OCI-LY7 (cell line): ENCODE data around the gene PARN. TPM values are rescaled to one million over a fixed set of nuclear protein-coding genes. Genes with fewer than 3 reads are reported as not detected.

Source experiments
- BruUV-seq: library from RNA; stranded (reverse); fragments of 400-500 nt; replicated peaks from 2 replicates; lab custom pipeline; 2021; lab: Mats Ljungman, UMichigan
- CTCF ChIA-PET: fragments of 300-600 bp; sonication (Branson Sonifier 250); formaldehyde crosslinking; loops from one replicate; lab custom pipeline; 2022; ENCODE audit warnings: antibody characterized with exemption; ENCODE audit not compliant: unreplicated experiment; lab: Charles Lee
- POLR2A ChIA-PET: fragments of 300-600 bp; sonication (Branson Sonifier 250); formaldehyde crosslinking; loops from one replicate; lab custom pipeline; 2022; ENCODE audit warnings: antibody characterized with exemption; lab: Charles Lee
- DNase-seq: peaks from one replicate; pipeline ENCODE4 v3.0.0-alpha.2; 2015; ENCODE audit warnings: low spot score
- H2AFZ ChIP-seq: fragments of 200-600 bp; sonication (generic), shearing (Covaris generic); 2 replicates; pipeline ENCODE4 v1.6.1; 2014; ENCODE audit warnings: mild to moderate bottlenecking, antibody characterized with exemption, low read length, moderate library complexity
- H3K27ac ChIP-seq: fragments of 200-600 bp; sonication (generic); 2 replicates; pipeline ENCODE4 v1.5.1; 2014; ENCODE audit warnings: mixed run types, low read depth, mild to moderate bottlenecking, moderate library complexity, low read length, inconsistent platforms; ENCODE audit not compliant: poor library complexity, severe bottlenecking
- H3K36me3 ChIP-seq: fragments of 200-600 bp; sonication (generic); 2 replicates; pipeline ENCODE4 v1.6.1; 2014; ENCODE audit warnings: mild to moderate bottlenecking, antibody characterized with exemption, low read length, moderate library complexity, mixed read lengths; ENCODE audit not compliant: insufficient read depth
- H3K4me1 ChIP-seq: fragments of 200-600 bp; sonication (generic); 2 replicates; pipeline ENCODE4 v1.5.1; 2014; ENCODE audit warnings: mild to moderate bottlenecking, low read length; ENCODE audit not compliant: insufficient read depth, poor library complexity, severe bottlenecking
- H3K4me2 ChIP-seq: fragments of 200-600 bp; sonication (generic); 2 replicates; pipeline ENCODE4 v1.6.1; 2014; ENCODE audit warnings: mild to moderate bottlenecking, low read length
- H3K4me3 ChIP-seq: fragments of 200-600 bp; sonication (generic); 2 replicates; pipeline ENCODE4 v1.5.1; 2014; ENCODE audit warnings: mild to moderate bottlenecking, low read depth, low read length; ENCODE audit not compliant: poor library complexity, severe bottlenecking
- H3K79me2 ChIP-seq: fragments of 200-600 bp; sonication (generic); 2 replicates; pipeline ENCODE4 v1.6.1; 2016; ENCODE audit warnings: low read depth, mild to moderate bottlenecking, low read length, moderate library complexity, mixed read lengths; ENCODE audit not compliant: insufficient read depth
- H3K9me2 ChIP-seq: fragments of 200-600 bp; sonication (generic); 2 replicates; pipeline ENCODE4 v1.6.1; 2016; ENCODE audit warnings: mild to moderate bottlenecking, low read length, mixed read lengths; ENCODE audit not compliant: insufficient read depth
- H3K9me3 ChIP-seq: fragments of 200-600 bp; sonication (generic); 2 replicates; pipeline ENCODE4 v1.6.1; 2014; ENCODE audit warnings: mild to moderate bottlenecking, mixed run types, low read length, mixed read lengths
- H4K20me1 ChIP-seq: fragments of 200-600 bp; sonication (generic); 2 replicates; pipeline ENCODE4 v1.6.1; 2014; ENCODE audit warnings: mild to moderate bottlenecking, antibody characterized with exemption, low read length, moderate library complexity, mixed read lengths; ENCODE audit not compliant: insufficient read depth
- EZH2phosphoT487 ChIP-seq: fragments of 200-600 bp; sonication (generic); IDR thresholded peaks from 2 replicates; pipeline ENCODE4 v1.6.1; 2018; ENCODE audit warnings: low read depth, borderline replicate concordance, mild to moderate bottlenecking, mixed run types, antibody characterized with exemption, low read length, moderate library complexity, mixed read lengths
- intact Hi-C: fragments of 100-400 bp; cut with micrococcal nuclease; formaldehyde crosslinking; loops from one replicate; pipeline ENCODE4 v1.10.0; 2022; ENCODE audit not compliant: unreplicated experiment
- total RNA-seq, 2 experiments: library from RNA; depleted of rRNA in 1 of 2; stranded (reverse); fragments of >200 nt in 1 of 2; shearing (Covaris generic) in 1 of 2; gene quantifications; 2 replicates each; pipeline ENCODE4 v1.2.3, GENCODE V29; 2014 to 2022
- TF ChIP-seq, protein P1 (sequence below): fragments of 200-600 bp; sonication (generic); conservative IDR thresholded peaks from 2 replicates; pipeline ENCODE4 v1.5.1; 2014; ENCODE audit warnings: mild to moderate bottlenecking, antibody characterized with exemption, low read length, moderate library complexity, mixed read lengths

The PARN gene
- total RNA-seq, 2 experiments from 2014 or later: 40.1 to 76.5 TPM

DNA sequence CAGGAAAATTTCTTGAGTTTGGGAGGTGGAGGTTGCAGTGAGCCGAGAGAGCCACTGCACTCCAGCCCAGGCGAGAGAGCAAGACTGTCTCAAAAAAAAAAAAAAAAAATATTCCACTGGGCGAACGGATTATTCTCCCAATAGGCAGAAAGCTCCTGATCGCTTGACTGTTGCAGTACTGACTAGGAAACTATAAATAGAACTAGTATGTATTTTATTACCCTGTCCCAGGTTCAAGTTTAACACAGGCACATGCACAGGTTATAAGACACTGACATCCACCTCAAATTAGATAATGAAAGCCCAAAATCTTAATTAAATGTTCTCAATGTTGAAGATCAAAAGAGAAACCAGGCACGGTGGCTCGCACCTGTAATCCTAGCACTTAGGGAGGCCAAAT is 11.5 kb downstream of the PARN start:
- Histone ChIP-seq H3K4me2 (no peak overlapping the region), H3K4me1 (no peaks in the 10 kb centered on the region), H3K9me3 (no peaks in the 10 kb centered on the region), H3K9me2 (no peaks in the 10 kb centered on the region), H3K4me3 (no peak overlapping the region), H2AFZ (no peak overlapping the region), H3K79me2 (peaks cover 4% of the 10 kb centered on the region; the same call in 1 of the 2 replicates), H4K20me1 (no peaks in the 10 kb centered on the region), H3K36me3 (peaks cover 88% of the 10 kb centered on the region), H3K27ac (no peak overlapping the region)
- POLR2A ChIA-PET: interaction anchor here (0.8 kb wide), 1 partner anchor 9 kb away, joined by 4 read pairs; no protein-coding TSS in a partner anchor
- BruUV-seq: no TSS peak
- intact Hi-C loops: no loop called here
- TF ChIP-seq EZH2phosphoT487: no peak
- TF ChIP-seq, protein P1, sequence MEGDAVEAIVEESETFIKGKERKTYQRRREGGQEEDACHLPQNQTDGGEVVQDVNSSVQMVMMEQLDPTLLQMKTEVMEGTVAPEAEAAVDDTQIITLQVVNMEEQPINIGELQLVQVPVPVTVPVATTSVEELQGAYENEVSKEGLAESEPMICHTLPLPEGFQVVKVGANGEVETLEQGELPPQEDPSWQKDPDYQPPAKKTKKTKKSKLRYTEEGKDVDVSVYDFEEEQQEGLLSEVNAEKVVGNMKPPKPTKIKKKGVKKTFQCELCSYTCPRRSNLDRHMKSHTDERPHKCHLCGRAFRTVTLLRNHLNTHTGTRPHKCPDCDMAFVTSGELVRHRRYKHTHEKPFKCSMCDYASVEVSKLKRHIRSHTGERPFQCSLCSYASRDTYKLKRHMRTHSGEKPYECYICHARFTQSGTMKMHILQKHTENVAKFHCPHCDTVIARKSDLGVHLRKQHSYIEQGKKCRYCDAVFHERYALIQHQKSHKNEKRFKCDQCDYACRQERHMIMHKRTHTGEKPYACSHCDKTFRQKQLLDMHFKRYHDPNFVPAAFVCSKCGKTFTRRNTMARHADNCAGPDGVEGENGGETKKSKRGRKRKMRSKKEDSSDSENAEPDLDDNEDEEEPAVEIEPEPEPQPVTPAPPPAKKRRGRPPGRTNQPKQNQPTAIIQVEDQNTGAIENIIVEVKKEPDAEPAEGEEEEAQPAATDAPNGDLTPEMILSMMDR: no peak
- no peak for DNase-seq
- CTCF ChIA-PET: no interaction called here

DNA sequence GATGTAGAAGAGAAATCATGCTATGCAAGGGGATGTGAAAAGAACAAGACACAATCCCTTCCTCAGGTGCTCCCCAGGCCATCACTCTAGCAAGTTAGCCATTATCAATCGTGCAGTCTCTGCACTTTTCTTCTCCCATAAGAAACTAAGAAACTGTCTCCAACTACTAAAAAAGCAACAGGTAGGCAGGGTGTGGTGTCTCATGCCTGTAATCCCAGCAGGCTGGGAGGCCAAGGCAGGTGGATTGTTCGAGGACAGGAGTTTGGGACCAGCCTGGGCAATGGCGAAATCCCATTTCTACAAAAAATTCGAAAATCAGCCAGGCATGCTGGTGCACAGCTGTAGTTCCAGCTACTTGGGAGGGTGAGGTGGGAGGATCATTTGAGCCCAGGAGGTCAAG is 13.8 kb downstream of the PARN start:
- CTCF ChIA-PET: no interaction called here
- TF ChIP-seq, protein P1: no peak
- no peak for TF ChIP-seq EZH2phosphoT487
- Histone ChIP-seq H3K27ac (no peak overlapping the region), H4K20me1 (no peaks in the 10 kb centered on the region), H3K79me2 (peaks cover 4% of the 10 kb centered on the region; the same call in 1 of the 2 replicates), H3K4me2 (no peak overlapping the region), H2AFZ (no peak overlapping the region), H3K4me1 (peaks cover 2% of the 10 kb centered on the region), H3K36me3 (peaks cover 86% of the 10 kb centered on the region), H3K4me3 (no peak overlapping the region), H3K9me2 (no peaks in the 10 kb centered on the region), H3K9me3 (no peaks in the 10 kb centered on the region)
- no peak for DNase-seq
- no TSS peak for BruUV-seq
- intact Hi-C loops: no loop called here
- POLR2A ChIA-PET: interaction anchor here (0.6 kb wide), 2 partner anchors 7 to 1046 kb away, joined by 3 to 5 read pairs; no protein-coding TSS in a partner anchor

DNA sequence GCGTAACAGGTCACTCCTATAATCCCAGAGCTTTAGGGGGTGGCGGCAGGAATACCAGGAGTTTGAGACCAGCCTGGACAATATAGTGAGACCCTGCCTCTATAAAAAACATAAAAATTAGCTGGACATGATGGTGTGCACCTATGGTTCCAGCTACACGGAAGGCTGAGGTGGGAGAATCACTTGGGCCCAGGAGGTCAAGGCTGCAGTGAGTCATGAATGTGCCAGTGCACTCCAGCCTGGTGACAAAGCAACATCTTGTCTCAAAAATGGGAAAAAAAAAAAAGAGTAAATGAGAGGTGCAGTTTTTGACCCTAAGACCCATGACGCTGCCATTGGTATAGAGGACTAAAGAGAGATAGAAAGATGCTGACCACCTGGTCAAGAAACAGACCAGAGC is 16.1 kb downstream of the PARN start:
- intact Hi-C loops: no loop called here
- Histone ChIP-seq H3K9me3 (no peaks in the 10 kb centered on the region), H3K9me2 (no peaks in the 10 kb centered on the region), H3K4me2 (no peak overlapping the region), H2AFZ (no peak overlapping the region), H3K79me2 (peaks cover 15% of the 10 kb centered on the region; the same call in 1 of the 2 replicates), H4K20me1 (no peaks in the 10 kb centered on the region), H3K4me3 (no peak overlapping the region), H3K27ac (no peak overlapping the region), H3K36me3 (peaks cover 88% of the 10 kb centered on the region), H3K4me1 (peaks cover 25% of the 10 kb centered on the region)
- BruUV-seq: no TSS peak
- DNase-seq: no peak
- CTCF ChIA-PET: no interaction called here
- TF ChIP-seq, protein P1: no peak
- no peak for TF ChIP-seq EZH2phosphoT487
- POLR2A ChIA-PET: no interaction called here
